Peyer's patch (tissue), 4 donors: Measurements from ENCODE around the gene TEX13A. TPM values are rescaled to one million over a fixed set of nuclear protein-coding genes. Genes with fewer than 3 reads are reported as not detected.

Experiments
- DNase-seq, 3 donors: peaks; one replicate each; pipeline ENCODE4 v3.0.0-alpha.2; 2017 to 2019
- H3K27ac ChIP-seq, 4 donors: fragments of 200-600 bp; sonication (generic); one replicate each; pipeline ENCODE4 v1.5.1; 2016 to 2019
- H3K27me3 ChIP-seq, 2 donors: fragments of 200-600 bp; sonication (generic); one replicate each; pipeline ENCODE4 v1.5.1; 2019
- H3K36me3 ChIP-seq, 3 donors: fragments of 200-600 bp; sonication (generic); one replicate each; pipeline ENCODE4 v1.5.1; 2016 to 2019
- H3K4me1 ChIP-seq, 4 donors: fragments of 200-600 bp; sonication (generic); one replicate each; pipeline ENCODE4 v1.5.1; 2016 to 2019
- H3K4me3 ChIP-seq, 4 donors: fragments of 200-600 bp; sonication (generic); 1 replicate in 3 of 4; 2 replicates in 1 of 4; pipeline ENCODE4 v1.5.1; 2016 to 2019; ENCODE audit warnings: mild to moderate bottlenecking in 1 of 4
- H3K9me3 ChIP-seq, 4 donors: fragments of 200-600 bp; sonication (generic); one replicate each; pipeline ENCODE4 v1.5.1; 2016 to 2019; ENCODE audit warnings: mild to moderate bottlenecking in 1 of 4
- CTCF ChIP-seq, 6 experiments: fragments of 450-650 bp in 4 of 6; fragments of 200-600 bp in 2 of 6; sonication (generic) in 1 of 6; IDR thresholded peaks; one replicate each; pipeline ENCODE4 v1.5.1; 2017 to 2019; ENCODE audit warnings: antibody characterized with exemption in 6 of 6, mild to moderate bottlenecking in 3 of 6, moderate library complexity in 1 of 6
- POLR2A ChIP-seq, 2 donors: fragments of 450-650 bp; IDR thresholded peaks; one replicate each; pipeline ENCODE4 v1.5.1; 2017; ENCODE audit warnings: antibody characterized with exemption in 2 of 2, mild to moderate bottlenecking in 2 of 2, moderate library complexity in 2 of 2
- total RNA-seq, 4 donors: library from RNA; depleted of rRNA; stranded (reverse); fragments of >200 nt; gene quantifications; one replicate each; pipeline ENCODE4 v1.1.0, GENCODE V29; 2016

TEX13A gene
- total RNA-seq: not detected

GRCh38 chrX:105220636-105221035, at the start of gene TEX13A:
TEX13A (minus strand) TSS chrX:105220694; CDS start chrX:105220397, 297 bp downstream.
- no peaks in the 10 kb centered on the region for H3K9me3 ChIP-seq
- no peak within 1 kb of the TSS for H3K27ac ChIP-seq
- H3K4me3 ChIP-seq: no peak within 1 kb of the TSS
- no peak for TF ChIP-seq POLR2A (IDR thresholded peaks at IDR 0.05)
- no peak for TF ChIP-seq CTCF (IDR thresholded peaks at IDR 0.05)
- no peaks in the 10 kb centered on the region for H3K4me1 ChIP-seq
- H3K36me3 ChIP-seq: no peaks in the 10 kb centered on the region
- H3K27me3 ChIP-seq: no peaks in the 10 kb centered on the region
- DNase-seq: no peak

GRCh38 chrX:105269386-105269785, 48.9 kb upstream of the TEX13A start:
- DNase-seq: no peak
- no peaks in the 10 kb centered on the region for H3K27me3 ChIP-seq
- H3K9me3 ChIP-seq: no peaks in the 10 kb centered on the region
- TF ChIP-seq CTCF (IDR thresholded peaks at IDR 0.05) (no peak), POLR2A (IDR thresholded peaks at IDR 0.05) (no peak)
- no peaks in the 10 kb centered on the region for H3K36me3 ChIP-seq
- no peaks in the 10 kb centered on the region for H3K4me1 ChIP-seq
- no peak overlapping the region for H3K4me3 ChIP-seq
- H3K27ac ChIP-seq: no peak overlapping the region

GRCh38 chrX:105267167-105267566, 46.7 kb upstream of the TEX13A start:
- Histone ChIP-seq H3K27ac (no peak overlapping the region), H3K4me1 (no peaks in the 10 kb centered on the region), H3K36me3 (no peaks in the 10 kb centered on the region), H3K9me3 (no peaks in the 10 kb centered on the region), H3K4me3 (no peak overlapping the region), H3K27me3 (no peaks in the 10 kb centered on the region)
- no peak for DNase-seq
- TF ChIP-seq CTCF (IDR thresholded peaks at IDR 0.05) (no peak), POLR2A (IDR thresholded peaks at IDR 0.05) (no peak)

GRCh38 chrX:105266456-105266855, 46.0 kb upstream of the TEX13A start:
- H3K27ac ChIP-seq: no peak overlapping the region
- TF ChIP-seq POLR2A (IDR thresholded peaks at IDR 0.05) (no peak), CTCF (IDR thresholded peaks at IDR 0.05) (no peak)
- no peaks in the 10 kb centered on the region for H3K27me3 ChIP-seq
- DNase-seq: no peak
- H3K9me3 ChIP-seq: no peaks in the 10 kb centered on the region
- no peaks in the 10 kb centered on the region for H3K36me3 ChIP-seq
- H3K4me1 ChIP-seq: no peaks in the 10 kb centered on the region
- no peak overlapping the region for H3K4me3 ChIP-seq

GRCh38 chrX:105265093-105265492, 44.6 kb upstream of the TEX13A start:
- no peak for TF ChIP-seq CTCF (IDR thresholded peaks at IDR 0.05)
- no peak for TF ChIP-seq POLR2A (IDR thresholded peaks at IDR 0.05)
- no peaks in the 10 kb centered on the region for H3K4me1 ChIP-seq
- DNase-seq: no peak
- H3K36me3 ChIP-seq: no peaks in the 10 kb centered on the region
- no peak overlapping the region for H3K27ac ChIP-seq
- H3K9me3 ChIP-seq: no peaks in the 10 kb centered on the region
- H3K4me3 ChIP-seq: no peak overlapping the region
- no peaks in the 10 kb centered on the region for H3K27me3 ChIP-seq

- no peak overlapping the region for H3K4me3 ChIP-seq
- no peaks in the 10 kb centered on the region for H3K36me3 ChIP-seq
- no peaks in the 10 kb centered on the region for H3K27me3 ChIP-seq
- no peak for DNase-seq
- no peaks in the 10 kb centered on the region for H3K4me1 ChIP-seq
- H3K9me3 ChIP-seq: no peaks in the 10 kb centered on the region
- no peak for TF ChIP-seq CTCF (IDR thresholded peaks at IDR 0.05)
- no peak for TF ChIP-seq POLR2A (IDR thresholded peaks at IDR 0.05)
- H3K27ac ChIP-seq: no peak overlapping the region
Measured at GRCh38 chrX:105263801-105264200, 43.3 kb upstream of the TEX13A start.
